Fibroblast of mammary gland (primary cell): ENCODE results near the gene BCL11A.

Source experiments
- DNase-seq: peaks from one replicate; pipeline ENCODE4 v3.0.0-alpha.2; 2010; ENCODE audit warnings: low read depth
- H3K4me3 ChIP-seq: 2 replicates; pipeline ENCODE4 v1.5.1; 2011; ENCODE audit warnings: low read depth, mild to moderate bottlenecking, low read length, moderate library complexity; ENCODE audit not compliant: control insufficient read depth
- TF ChIP-seq, protein P1 (sequence below): conservative IDR thresholded peaks from 2 replicates; pipeline ENCODE4 v1.5.1; 2011; ENCODE audit warnings: low read depth, low read length, inconsistent platforms; ENCODE audit not compliant: control insufficient read depth, insufficient read depth

BCL11A gene

DNA sequence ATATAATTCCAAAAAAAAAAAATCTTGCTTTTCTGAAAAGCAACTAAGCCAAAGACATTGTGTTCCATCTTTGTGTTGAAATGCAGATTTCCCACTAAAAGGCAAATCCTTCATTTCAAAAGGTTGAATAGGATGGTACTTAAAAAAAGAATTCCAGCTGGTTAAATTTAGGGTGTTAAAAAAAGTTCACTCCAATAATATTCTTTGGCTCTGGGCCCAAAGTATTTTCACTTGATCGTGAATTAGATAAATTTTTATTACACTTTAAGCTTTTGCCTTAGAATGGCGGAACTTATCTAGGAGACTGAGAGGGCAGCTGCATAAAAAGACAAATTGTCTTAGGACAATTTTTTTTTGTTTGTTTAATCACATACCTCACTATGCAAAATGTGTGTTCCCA lies 79.2 kb downstream of the BCL11A start:
- TF ChIP-seq, protein P1, sequence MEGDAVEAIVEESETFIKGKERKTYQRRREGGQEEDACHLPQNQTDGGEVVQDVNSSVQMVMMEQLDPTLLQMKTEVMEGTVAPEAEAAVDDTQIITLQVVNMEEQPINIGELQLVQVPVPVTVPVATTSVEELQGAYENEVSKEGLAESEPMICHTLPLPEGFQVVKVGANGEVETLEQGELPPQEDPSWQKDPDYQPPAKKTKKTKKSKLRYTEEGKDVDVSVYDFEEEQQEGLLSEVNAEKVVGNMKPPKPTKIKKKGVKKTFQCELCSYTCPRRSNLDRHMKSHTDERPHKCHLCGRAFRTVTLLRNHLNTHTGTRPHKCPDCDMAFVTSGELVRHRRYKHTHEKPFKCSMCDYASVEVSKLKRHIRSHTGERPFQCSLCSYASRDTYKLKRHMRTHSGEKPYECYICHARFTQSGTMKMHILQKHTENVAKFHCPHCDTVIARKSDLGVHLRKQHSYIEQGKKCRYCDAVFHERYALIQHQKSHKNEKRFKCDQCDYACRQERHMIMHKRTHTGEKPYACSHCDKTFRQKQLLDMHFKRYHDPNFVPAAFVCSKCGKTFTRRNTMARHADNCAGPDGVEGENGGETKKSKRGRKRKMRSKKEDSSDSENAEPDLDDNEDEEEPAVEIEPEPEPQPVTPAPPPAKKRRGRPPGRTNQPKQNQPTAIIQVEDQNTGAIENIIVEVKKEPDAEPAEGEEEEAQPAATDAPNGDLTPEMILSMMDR: no peak
- H3K4me3 ChIP-seq: no peak overlapping the region
- DNase-seq: no peak

DNA sequence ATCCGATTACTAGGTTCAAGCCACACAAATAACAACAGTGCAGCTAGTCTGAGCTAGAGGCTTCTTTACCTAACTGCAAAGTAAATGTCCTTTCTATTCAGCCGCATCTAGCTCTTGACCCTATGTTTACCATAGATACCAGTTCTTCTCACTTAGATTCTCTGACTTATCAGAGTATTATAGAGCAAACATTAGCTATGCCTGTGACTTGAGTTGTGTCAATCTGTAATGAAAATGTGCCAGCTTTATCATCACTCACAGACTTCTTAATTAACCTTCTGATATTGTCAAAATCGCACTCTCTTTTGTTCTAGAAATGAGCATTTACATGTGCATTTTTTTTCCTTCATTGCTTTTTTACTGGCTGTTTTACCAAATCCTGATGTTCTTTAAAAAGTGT lies 79.9 kb downstream of the BCL11A start:
- no peak for DNase-seq

DNA sequence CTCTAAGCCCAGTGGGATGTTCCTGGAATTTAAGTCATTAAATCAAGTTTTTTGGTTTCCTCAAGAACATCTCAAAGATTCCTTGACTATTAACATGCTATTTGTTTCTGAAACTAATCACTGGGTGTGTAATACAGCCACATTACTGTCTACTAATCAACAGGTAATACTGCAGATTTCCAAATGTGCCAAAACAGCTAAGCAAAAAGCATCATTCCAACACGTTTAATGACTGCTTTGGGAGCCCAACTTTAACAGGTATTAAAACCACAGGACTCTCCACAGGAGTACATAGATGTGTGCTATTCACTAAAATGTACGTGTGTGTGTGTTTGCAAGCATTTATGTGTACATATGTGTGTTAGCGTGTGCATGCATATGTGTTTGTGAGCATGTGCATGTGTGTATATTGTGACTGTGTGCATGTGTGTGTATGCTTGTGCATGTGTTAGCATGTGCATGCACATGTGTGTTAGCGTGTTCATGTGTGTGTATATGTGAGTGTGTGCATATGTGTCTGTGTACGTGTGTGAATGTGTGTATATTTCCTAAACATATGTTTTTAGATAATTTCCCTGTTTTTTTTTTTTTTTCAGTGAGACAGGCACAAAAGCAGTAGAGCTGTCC lies 80.7 kb downstream of the BCL11A start:
- no peak overlapping the region for H3K4me3 ChIP-seq
- no peak for DNase-seq
- TF ChIP-seq, protein P1: no peak

More for the DNA sequence above, 79.9 kb downstream of the BCL11A start:
- TF ChIP-seq, protein P1: no peak
- H3K4me3 ChIP-seq: no peak overlapping the region

DNA sequence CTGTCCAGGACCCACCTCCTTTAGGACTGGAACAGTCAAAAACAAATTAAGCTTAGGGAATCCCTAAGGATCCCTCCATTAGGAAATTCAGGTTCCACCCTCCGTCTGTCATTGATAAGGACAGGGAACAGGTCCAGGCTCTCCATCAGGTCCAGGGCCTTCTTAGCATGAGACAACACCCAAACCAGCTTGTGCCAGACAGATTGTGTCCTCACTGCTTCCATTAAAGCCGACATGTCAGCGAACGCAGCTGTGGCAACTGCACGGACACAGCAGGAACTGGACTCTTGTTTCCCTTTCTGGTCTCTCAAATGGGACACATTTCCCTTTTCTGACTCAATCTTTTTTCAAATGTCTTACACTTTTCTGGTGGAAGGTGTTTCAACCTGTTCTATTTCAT lies 81.4 kb downstream of the BCL11A start:
- DNase-seq: no peak
- TF ChIP-seq, protein P1: no peak
- H3K4me3 ChIP-seq: no peak overlapping the region

GRCh38 chr2:60470340-60470739 lies 83.1 kb downstream of the BCL11A start:
- H3K4me3 ChIP-seq: no peak overlapping the region
- DNase-seq: no peak
- TF ChIP-seq, protein P1: no peak

- no peak overlapping the region for H3K4me3 ChIP-seq
- TF ChIP-seq, protein P1: no peak
- no peak for DNase-seq
Measured at GRCh38 chr2:60469536-60470317, 83.7 kb downstream of the BCL11A start.
